Measurements from ENCODE around the gene MAP3K14. TPM values are rescaled to one million over a fixed set of nuclear protein-coding genes. Genes with fewer than 3 reads are reported as not detected.

The MAP3K14 gene
- total RNA-seq, 2 donors from 2014 or later: 12.5 to 16.1 TPM

- no peak for TF ChIP-seq POLR2AphosphoS5 (IDR thresholded peaks at IDR 0.05)
- TF ChIP-seq POLR2A (IDR thresholded peaks at IDR 0.05): no peak
- TF ChIP-seq CTCF (IDR thresholded peaks at IDR 0.05): no peak
- no peak overlapping the region for H3K4me3 ChIP-seq
- no peaks in the 10 kb centered on the region for H3K27me3 ChIP-seq (replicated peaks; ENCODE audit: insufficient read depth)
- WGBS: 89% methylated on average over 13 of the region's 13 CpGs
- H3K9me3 ChIP-seq: no peaks in the 10 kb centered on the region
- no peak overlapping the region for H3K27ac ChIP-seq
- DNase-seq (ENCODE audit: low spot score): no peak
- H3K4me1 ChIP-seq (replicated peaks): peaks cover 7% of the 10 kb centered on the region
- intact Hi-C loops (cut with DNase I): no loop called here
- H3K36me3 ChIP-seq: peaks cover 18 to 22% of the 10 kb centered on the region in 2 donors
Measured at GRCh38 chr17:45266372-45266926, 50.4 kb downstream of the MAP3K14 start.

- 86% methylated on average over 1 of the region's 1 CpG for WGBS
- H3K27ac ChIP-seq: no peak overlapping the region
- no peaks in the 10 kb centered on the region for H3K9me3 ChIP-seq
- no peak overlapping the region for H3K4me3 ChIP-seq
- DNase-seq (ENCODE audit: low spot score): no peak
- peaks cover 16 to 22% of the 10 kb centered on the region in 2 donors for H3K36me3 ChIP-seq
- no peaks in the 10 kb centered on the region for H3K27me3 ChIP-seq (replicated peaks; ENCODE audit: insufficient read depth)
- peaks cover 7% of the 10 kb centered on the region for H3K4me1 ChIP-seq (replicated peaks)
- TF ChIP-seq CTCF (IDR thresholded peaks at IDR 0.05): no peak
- TF ChIP-seq POLR2AphosphoS5 (IDR thresholded peaks at IDR 0.05): no peak
- TF ChIP-seq POLR2A (IDR thresholded peaks at IDR 0.05): no peak
- intact Hi-C loops (cut with DNase I): no loop called here
Measured at GRCh38 chr17:45265821-45266220, 51.0 kb downstream of the MAP3K14 start.

- Histone ChIP-seq H3K36me3 (peaks cover 14 to 21% of the 10 kb centered on the region in 2 donors), H3K4me1 (replicated peaks) (peaks cover 7% of the 10 kb centered on the region), H3K4me3 (no peak overlapping the region), H3K27ac (no peak overlapping the region), H3K27me3 (replicated peaks; ENCODE audit: insufficient read depth) (no peaks in the 10 kb centered on the region), H3K9me3 (no peaks in the 10 kb centered on the region)
- 85% methylated on average over 8 of the region's 8 CpGs for WGBS
- intact Hi-C loops (cut with DNase I): no loop called here
- DNase-seq (ENCODE audit: low spot score): no peak
- TF ChIP-seq CTCF (IDR thresholded peaks at IDR 0.05) (no peak), POLR2AphosphoS5 (IDR thresholded peaks at IDR 0.05) (no peak), POLR2A (IDR thresholded peaks at IDR 0.05) (no peak)
Measured at GRCh38 chr17:45264988-45265387, 51.8 kb downstream of the MAP3K14 start.

- H3K4me1 ChIP-seq (replicated peaks): peaks cover 7% of the 10 kb centered on the region
- DNase-seq (ENCODE audit: low spot score): no peak
- intact Hi-C loops (cut with DNase I): no loop called here
- peaks cover 11 to 16% of the 10 kb centered on the region in 2 donors for H3K36me3 ChIP-seq
- H3K4me3 ChIP-seq: no peak overlapping the region
- H3K27me3 ChIP-seq (replicated peaks; ENCODE audit: insufficient read depth): no peaks in the 10 kb centered on the region
- TF ChIP-seq POLR2A (IDR thresholded peaks at IDR 0.05) (no peak), POLR2AphosphoS5 (IDR thresholded peaks at IDR 0.05) (no peak), CTCF (IDR thresholded peaks at IDR 0.05) (no peak)
- 84% methylated on average over 7 of the region's 14 CpGs for WGBS
- no peak overlapping the region for H3K27ac ChIP-seq
- no peaks in the 10 kb centered on the region for H3K9me3 ChIP-seq
Measured at GRCh38 chr17:45264430-45264829, 52.4 kb downstream of the MAP3K14 start.

GRCh38 chr17:45263477-45263860 is 53.4 kb downstream of the MAP3K14 start:
- no peaks in the 10 kb centered on the region for H3K27me3 ChIP-seq (replicated peaks; ENCODE audit: insufficient read depth)

More at GRCh38 chr17:45263477-45263860, 53.4 kb downstream of the MAP3K14 start:
- intact Hi-C loops (cut with DNase I): no loop called here
- Histone ChIP-seq H3K4me3 (no peak overlapping the region), H3K9me3 (no peaks in the 10 kb centered on the region), H3K27ac (peak overlapping the region; percentile 79 to 84), H3K36me3 (peaks cover 11 to 12% of the 10 kb centered on the region in 2 donors), H3K4me1 (replicated peaks) (peaks cover 7% of the 10 kb centered on the region)
- no peak for DNase-seq (ENCODE audit: low spot score)
- TF ChIP-seq POLR2A (IDR thresholded peaks at IDR 0.05) (no peak), POLR2AphosphoS5 (IDR thresholded peaks at IDR 0.05) (no peak), CTCF (IDR thresholded peaks at IDR 0.05) (no peak)
- WGBS: 82% methylated on average over 6 of the region's 7 CpGs

Data from prostate gland (tissue), 2 donors.